ENCODE results near the gene PLIN4. TPM values are rescaled to one million over a fixed set of nuclear protein-coding genes. Genes with fewer than 3 reads are reported as not detected.

Gene PLIN4
- total RNA-seq, 2 donors from 2014 or later = 0.33 to 0.66 TPM

GRCh38 chr19:4538601-4538954, 20.3 kb upstream of the PLIN4 start:
- WGBS, 2 experiments (ENCODE audit: insufficient coverage in 1 of 2, insufficient read length in 1 of 2) = 94 to 98% methylated on average over 10 to 13 of the region's 13 CpGs
- Histone ChIP-seq H3K4me1 (ENCODE audit: control insufficient read depth, insufficient read depth, low read length) (peaks cover 3% of the 10 kb centered on the region), H3K9ac (ENCODE audit: extremely low read depth, low read length, poor library complexity, severe bottlenecking) (no peak overlapping the region), H3K4me3 (ENCODE audit: low read length) (no peak overlapping the region), H3K36me3 (ENCODE audit: control insufficient read depth, insufficient read depth, low read length) (no peaks in the 10 kb centered on the region), H3K27ac (ENCODE audit: low read depth, low read length) (no peak overlapping the region), H3K27me3 (ENCODE audit: control insufficient read depth, insufficient read depth, low read length, poor library complexity, severe bottlenecking) (peaks cover 13% of the 10 kb centered on the region), H3K9me3 (ENCODE audit: control insufficient read depth, low read length) (peaks cover 6% of the 10 kb centered on the region)
- peak; percentile 40 for DNase-seq
- Mint-ChIP-seq H3K36me3 (ENCODE audit: low read depth) (no peaks in the 10 kb centered on the region), H3K27ac (no peak overlapping the region), H3K9me3 (peaks cover 4% of the 10 kb centered on the region), H3K4me1 (peaks cover 6% of the 10 kb centered on the region), H3K4me3 (no peak overlapping the region), H3K27me3 (ENCODE audit: insufficient read depth) (peaks cover 12% of the 10 kb centered on the region)
- TF ChIP-seq CTCF (conservative IDR thresholded peaks at IDR 0.05) = no peak

GRCh38 chr19:4537953-4538600, 19.8 kb upstream of the PLIN4 start:
- peaks cover 6% of the 10 kb centered on the region for H3K9me3 ChIP-seq (ENCODE audit: control insufficient read depth, low read length)
- H3K4me3 Mint-ChIP-seq = no peak overlapping the region
- H3K36me3 ChIP-seq (ENCODE audit: control insufficient read depth, insufficient read depth, low read length) = no peaks in the 10 kb centered on the region
- peak; percentile 30 for TF ChIP-seq CTCF (conservative IDR thresholded peaks at IDR 0.05)
- H3K36me3 Mint-ChIP-seq (ENCODE audit: low read depth) = no peaks in the 10 kb centered on the region
- peaks cover 17% of the 10 kb centered on the region for H3K27me3 ChIP-seq (ENCODE audit: control insufficient read depth, insufficient read depth, low read length, poor library complexity, severe bottlenecking)
- H3K4me1 Mint-ChIP-seq = peaks cover 6% of the 10 kb centered on the region
- peak; percentile 77 for DNase-seq
- H3K9ac ChIP-seq (ENCODE audit: extremely low read depth, low read length, poor library complexity, severe bottlenecking) = no peak overlapping the region
- WGBS, 2 experiments (ENCODE audit: insufficient coverage in 1 of 2, insufficient read length in 1 of 2) = 85 to 90% methylated on average over 24 to 27 of the region's 27 CpGs
- peaks cover 3% of the 10 kb centered on the region for H3K4me1 ChIP-seq (ENCODE audit: control insufficient read depth, insufficient read depth, low read length)
- H3K27ac Mint-ChIP-seq = no peak overlapping the region
- peaks cover 17% of the 10 kb centered on the region for H3K27me3 Mint-ChIP-seq (ENCODE audit: insufficient read depth)
- no peak overlapping the region for H3K4me3 ChIP-seq (ENCODE audit: low read length)
- no peak overlapping the region for H3K27ac ChIP-seq (ENCODE audit: low read depth, low read length)
- peaks cover 4% of the 10 kb centered on the region for H3K9me3 Mint-ChIP-seq

DNA sequence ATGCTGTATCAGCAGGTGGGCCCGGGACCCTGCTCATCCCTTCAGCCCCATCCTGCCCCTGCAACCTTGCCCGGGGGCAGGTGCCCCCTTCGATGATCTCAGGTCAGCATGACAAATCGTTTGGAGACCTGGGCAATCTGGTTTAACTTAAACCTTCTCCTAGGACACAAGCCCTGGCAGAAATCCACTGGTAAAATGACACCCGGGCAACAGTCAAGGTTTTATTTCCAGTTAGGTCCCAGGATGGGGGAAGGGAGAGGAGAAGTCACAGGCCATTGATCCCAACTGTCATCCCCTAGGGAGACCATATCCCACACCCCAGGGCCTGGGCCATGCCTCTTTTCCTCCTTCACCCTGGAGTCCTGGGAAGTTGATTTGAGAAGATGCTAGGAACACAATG, 18.5 kb upstream of the PLIN4 start:
- DNase-seq = no peak
- H3K27me3 ChIP-seq (ENCODE audit: control insufficient read depth, insufficient read depth, low read length, poor library complexity, severe bottlenecking) = peaks cover 17% of the 10 kb centered on the region
- no peak overlapping the region for H3K9ac ChIP-seq (ENCODE audit: extremely low read depth, low read length, poor library complexity, severe bottlenecking)
- H3K4me1 ChIP-seq (ENCODE audit: control insufficient read depth, insufficient read depth, low read length) = peaks cover 3% of the 10 kb centered on the region
- TF ChIP-seq CTCF (conservative IDR thresholded peaks at IDR 0.05) = no peak
- Mint-ChIP-seq H3K27ac (no peak overlapping the region), H3K4me3 (no peak overlapping the region), H3K4me1 (peaks cover 6% of the 10 kb centered on the region), H3K36me3 (ENCODE audit: low read depth) (no peaks in the 10 kb centered on the region), H3K9me3 (peaks cover 4% of the 10 kb centered on the region), H3K27me3 (ENCODE audit: insufficient read depth) (peaks cover 19% of the 10 kb centered on the region)
- H3K36me3 ChIP-seq (ENCODE audit: control insufficient read depth, insufficient read depth, low read length) = no peaks in the 10 kb centered on the region
- WGBS, 2 experiments (ENCODE audit: insufficient coverage in 1 of 2, insufficient read length in 1 of 2) = 89 to 100% methylated on average over 2 to 5 of the region's 5 CpGs
- peaks cover 6% of the 10 kb centered on the region for H3K9me3 ChIP-seq (ENCODE audit: control insufficient read depth, low read length)
- H3K27ac ChIP-seq (ENCODE audit: low read depth, low read length) = no peak overlapping the region
- H3K4me3 ChIP-seq (ENCODE audit: low read length) = no peak overlapping the region

All from endodermal cell (in vitro differentiated cells).